Activated CD4-positive, alpha-beta T cell treated with anti-CD3 and anti-CD28 coated beads, Interleukin-2, amount 50 U/mL, for 4 hours (primary cell): ENCODE data around the gene FREM2.

Source experiments
- DNase-seq, 2 experiments: peaks; one replicate each; pipeline ENCODE4 v3.0.0-alpha.2; 2020

FREM2 gene

DNA sequence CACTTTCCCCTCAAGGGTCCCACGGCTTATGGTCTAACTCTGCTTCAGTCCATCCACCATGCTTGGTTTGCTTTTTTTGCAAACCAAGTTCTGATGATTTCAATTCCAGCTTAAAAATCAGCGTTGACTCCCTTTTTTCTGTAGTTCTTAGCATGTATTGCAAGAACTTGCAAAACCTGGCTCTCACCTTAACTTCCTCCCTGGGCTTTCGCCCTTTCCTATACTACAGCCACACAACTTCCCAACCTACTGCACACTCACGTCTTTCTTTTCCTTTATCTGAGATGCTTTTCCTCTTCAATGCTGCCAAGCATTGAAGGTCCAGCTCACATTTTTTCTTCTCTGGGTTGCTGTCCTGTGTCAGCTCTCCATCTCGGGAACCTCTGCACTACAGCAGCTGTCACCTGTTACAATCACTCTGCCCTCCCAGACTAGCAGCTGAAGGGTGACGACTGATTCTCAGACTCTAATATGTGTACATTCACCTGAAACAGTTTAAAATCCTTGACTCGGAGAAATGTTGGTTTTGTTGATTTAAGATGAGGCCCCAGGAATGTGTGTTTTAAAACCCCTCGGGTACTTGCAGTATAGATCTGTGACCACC is 143.7 kb downstream of the FREM2 start:
- no peak for DNase-seq

DNA sequence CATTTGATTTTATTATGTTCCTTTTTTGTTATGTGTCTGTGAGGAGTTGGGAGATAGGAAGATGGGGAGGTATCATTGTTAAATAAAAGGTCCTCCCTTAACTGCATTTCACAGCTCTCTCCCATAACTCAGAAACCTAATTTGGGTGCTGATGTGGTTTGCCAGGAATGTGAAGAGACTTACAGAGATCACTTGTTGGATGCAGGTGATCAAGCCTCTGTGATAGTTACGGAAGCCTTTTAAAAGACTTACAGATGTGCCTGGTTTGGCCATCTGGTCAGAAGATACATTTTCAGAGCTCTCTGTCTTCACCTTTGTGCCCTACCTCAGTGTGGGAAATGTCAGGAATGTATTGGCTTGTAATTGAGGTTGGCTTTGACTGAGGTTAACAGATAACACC is 157.7 kb downstream of the FREM2 start:
- DNase-seq, result no peak

DNA sequence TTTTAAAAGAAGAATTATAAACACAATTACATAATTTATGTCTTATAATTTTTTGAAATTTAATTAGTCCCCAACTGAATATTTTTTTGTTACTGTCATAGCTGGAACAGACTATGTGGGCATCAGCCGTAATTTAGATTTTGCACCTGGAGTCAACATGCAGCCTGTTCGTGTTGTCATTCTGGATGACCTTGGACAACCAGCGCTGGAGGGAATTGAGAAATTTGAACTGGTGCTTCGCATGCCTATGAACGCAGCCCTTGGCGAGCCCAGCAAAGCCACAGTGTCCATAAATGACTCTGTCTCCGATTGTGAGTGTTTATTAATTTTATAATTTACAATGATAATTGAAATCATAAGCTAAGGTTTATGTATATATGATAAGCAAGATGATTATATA is 161.5 kb downstream of the FREM2 start:
- DNase-seq, result no peak

DNA sequence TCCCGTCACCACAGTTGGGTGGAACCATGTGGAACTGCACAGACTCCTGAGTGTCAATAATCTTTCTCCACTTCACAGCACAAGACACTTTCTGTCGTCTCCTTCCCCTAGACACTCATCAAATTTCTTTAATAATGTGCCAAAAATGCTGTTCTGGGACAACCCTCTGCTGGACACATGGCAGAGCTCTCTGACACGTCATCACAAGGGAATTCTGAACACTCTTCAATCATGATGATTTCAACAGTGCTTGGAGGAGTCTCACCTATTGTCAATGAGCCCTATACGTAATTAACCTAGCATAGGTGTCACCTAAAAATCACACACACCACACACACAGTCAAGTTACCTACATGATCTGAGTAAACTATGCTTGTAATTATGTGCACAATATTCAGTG is 162.4 kb downstream of the FREM2 start:
- no peak for DNase-seq

- no peak for DNase-seq
These were observed 164.2 kb downstream of the FREM2 start for GRCh38 chr13:38850868-38851626.

DNA sequence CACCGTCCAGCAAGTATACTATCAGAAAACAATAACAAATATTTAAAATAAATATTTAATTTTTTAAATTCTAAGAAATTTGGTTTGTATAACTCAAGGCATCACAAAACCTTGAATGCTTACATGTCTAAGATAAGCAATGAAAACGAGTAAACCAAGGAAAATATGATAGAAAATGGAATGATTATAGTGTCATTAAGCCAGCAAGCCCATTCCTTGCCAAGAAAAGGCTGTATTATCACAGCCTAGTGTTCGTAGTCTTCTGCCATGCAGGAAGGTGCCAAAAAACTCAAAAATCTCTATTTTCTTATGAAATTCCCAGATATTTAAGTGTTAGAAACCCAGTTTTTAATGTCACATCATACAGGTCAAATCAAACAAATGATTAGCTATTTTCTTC is 167.3 kb downstream of the FREM2 start:
- DNase-seq, result no peak

DNA sequence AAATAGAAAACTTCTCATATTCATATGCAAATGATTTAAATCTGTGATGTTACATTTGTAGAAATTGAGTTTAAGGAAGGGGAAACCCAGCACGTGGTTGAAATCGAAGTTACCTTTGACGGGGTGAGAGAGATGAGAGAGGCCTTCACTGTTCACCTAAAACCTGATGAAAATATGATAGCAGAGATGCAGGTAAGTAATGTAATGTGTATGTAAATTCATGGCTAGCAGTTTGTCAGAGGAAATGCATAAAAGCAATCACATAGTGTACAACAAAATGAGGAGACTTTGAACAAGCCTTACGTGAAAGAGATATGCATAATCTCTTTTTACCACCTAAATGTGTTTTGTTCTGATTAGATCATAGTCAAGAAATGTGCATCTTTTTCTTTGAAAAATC is 169.2 kb downstream of the FREM2 start:
- DNase-seq, result no peak

- no peak for DNase-seq
These were observed 175.6 kb downstream of the FREM2 start for GRCh38 chr13:38862443-38862842.

GRCh38 chr13:38863536-38863935 is 176.7 kb downstream of the FREM2 start:
- no peak for DNase-seq

DNA sequence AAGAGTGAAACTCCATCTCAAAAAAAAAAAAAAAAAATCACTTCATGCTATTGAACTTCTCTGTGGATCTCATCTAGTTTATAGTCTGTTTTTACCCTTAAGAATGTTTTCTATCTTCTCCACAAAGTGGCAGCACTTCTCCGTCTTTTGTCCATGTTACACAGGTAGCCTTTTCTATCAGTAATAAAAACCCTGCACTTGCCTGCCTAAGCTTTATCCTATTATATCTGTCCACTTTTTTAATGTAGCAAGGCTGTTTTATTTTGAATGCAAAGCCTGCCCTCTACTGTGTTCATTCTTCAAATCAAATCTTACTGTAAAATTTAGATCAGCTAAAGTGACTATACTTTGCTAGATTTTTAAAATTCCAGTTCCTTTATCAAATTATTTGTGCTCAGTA is 179.8 kb downstream of the FREM2 start:
- no peak for DNase-seq

DNA sequence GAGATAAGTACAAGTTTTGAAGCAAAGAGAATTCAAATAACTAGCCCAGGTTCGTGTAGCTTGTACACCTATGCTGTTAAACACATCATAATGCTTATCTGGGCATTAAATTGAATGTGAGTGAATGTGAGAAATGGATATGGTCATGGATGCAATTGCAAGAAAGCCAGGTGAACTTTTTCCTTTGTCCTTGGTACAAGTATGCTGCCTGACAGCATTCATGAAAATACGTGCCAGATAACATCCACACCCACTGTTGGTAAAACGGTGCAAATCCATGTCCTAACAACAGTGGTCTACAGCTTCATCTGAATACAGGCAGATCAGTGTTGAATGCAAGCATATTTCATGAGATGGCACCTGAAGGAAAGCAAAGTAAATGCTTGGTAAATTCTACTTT is 181.5 kb downstream of the FREM2 start:
- DNase-seq, result no peak

GRCh38 chr13:38868870-38869269 is 182.0 kb downstream of the FREM2 start:
- DNase-seq, result no peak

GRCh38 chr13:38871275-38871674 is 184.4 kb downstream of the FREM2 start:
- no peak for DNase-seq

GRCh38 chr13:38872693-38873092 is 185.8 kb downstream of the FREM2 start:
- DNase-seq, result peak; percentile 8 to 9

GRCh38 chr13:38875186-38875875 is 188.5 kb downstream of the FREM2 start:
- no peak for DNase-seq

DNA sequence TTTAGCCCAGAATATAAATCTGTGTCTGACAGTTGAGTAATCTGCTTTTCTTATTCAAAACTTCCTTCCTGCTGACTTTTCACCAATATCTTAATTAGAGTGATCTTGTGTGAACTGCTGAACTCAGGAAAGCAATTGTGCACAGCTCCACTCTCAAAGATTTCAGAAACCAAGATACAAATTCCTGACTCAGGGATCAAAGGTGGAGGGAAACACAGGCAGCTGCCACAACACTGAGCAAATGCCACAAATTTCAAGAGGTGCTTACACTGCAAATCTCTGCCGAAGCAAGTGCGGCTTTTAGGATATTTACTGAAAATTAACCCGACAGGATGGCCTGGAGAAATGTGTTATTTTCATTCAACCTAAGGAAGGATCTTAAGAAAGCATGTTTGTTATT is 192.4 kb downstream of the FREM2 start:
- DNase-seq, result no peak

DNA sequence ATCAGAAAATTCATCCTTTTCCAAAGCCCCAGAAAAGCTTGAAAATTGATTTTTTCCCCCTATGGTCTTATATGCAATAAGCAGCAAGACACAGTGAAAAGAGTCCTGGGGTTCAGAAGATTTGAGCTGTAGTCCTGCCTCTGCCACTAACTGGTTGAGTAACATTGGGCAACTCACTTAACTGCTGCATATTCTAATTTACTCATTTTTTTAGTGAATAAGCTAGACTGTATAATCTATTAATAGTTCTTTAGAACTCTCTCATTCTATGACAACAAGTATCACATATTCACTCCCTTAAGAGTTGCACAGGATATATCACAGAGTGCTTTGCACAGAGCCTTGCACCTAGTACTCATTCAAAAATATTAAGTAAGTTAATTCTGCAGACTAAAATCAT is 192.9 kb downstream of the FREM2 start:
- DNase-seq, result no peak

DNA sequence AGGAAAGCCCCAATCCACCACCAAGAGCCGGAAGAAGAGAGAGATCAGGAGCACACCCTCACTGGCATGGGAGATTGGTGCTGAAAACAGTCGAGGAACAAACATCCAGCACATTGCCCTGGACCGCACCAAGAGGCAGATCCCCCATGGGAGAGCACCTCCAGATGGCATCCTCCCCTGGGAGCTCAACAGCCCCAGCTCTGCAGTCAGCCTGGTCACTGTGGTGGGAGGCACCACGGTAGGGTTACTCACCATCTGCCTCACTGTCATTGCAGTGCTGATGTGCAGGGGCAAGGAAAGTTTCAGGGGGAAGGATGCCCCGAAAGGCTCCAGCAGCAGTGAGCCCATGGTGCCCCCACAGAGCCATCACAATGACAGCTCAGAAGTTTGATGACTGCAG is 193.5 kb downstream of the FREM2 start:
- no peak for DNase-seq

- no peak for DNase-seq
These were observed 196.9 kb downstream of the FREM2 start for GRCh38 chr13:38883783-38884182.

- DNase-seq, result no peak
These were observed 201.4 kb downstream of the FREM2 start for GRCh38 chr13:38888309-38888708.

DNA sequence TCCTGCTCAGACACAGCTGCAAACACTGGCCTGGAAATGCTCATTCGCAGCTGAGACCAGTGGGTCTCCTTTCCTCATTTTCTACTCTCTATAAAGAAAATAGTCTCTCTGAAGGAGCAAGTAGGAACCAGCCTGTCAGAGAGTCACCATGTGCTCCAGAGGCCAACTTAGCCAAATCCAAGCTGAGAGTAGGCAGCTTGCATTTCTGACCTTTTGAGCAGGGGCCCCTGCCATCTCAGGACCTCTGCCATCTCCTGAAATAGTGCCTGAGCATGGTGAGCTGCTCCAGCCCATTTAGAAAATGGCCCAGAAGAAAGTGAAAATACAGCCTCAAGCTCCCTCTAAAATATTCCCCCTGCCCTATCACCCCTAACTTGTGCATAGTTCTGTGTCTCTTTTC is 208.2 kb downstream of the FREM2 start:
- no peak for DNase-seq

DNA sequence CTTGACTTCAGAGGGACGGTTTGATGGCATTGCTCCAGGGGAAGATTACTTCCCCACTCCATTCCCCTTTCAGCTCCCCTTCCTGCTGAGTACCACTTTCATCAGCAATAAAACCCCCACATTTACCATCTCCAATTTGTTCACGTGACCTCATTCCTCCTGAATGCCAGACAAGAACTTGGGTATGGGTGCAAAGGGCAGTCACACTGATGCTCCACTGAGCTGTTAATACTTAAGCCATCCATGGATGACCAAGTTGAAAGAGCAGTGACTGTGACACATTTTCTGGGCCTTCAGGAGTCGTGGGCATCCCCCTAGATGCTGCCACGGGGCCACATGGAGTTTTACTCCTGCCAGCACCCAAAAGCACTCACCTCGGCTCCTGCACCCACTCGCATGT is 210.6 kb downstream of the FREM2 start:
- DNase-seq, result no peak

GRCh38 chr13:38898481-38898880 is 211.6 kb downstream of the FREM2 start:
- DNase-seq, result no peak

DNA sequence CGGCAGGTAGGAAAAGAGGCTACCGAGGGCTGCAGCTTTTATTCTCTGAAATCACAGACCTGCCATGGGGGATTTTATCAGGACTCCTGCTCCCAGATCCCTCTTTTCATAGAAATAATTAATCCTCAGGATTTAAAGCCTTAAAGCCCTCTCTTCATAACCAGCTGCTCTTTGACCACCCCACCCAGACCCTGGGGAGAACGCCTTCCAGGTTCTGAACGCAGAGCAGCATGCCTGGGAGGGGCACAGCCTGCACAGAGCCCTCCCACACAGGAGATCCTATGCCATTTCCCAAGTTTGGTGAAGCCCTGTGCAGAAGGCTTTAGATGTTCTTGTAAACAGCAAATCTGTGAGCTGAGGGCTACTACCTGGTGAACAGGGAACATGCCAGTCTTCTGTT is 212.7 kb downstream of the FREM2 start:
- DNase-seq, result no peak
